ENCODE data around the gene FASN. TPM values are rescaled to one million over a fixed set of nuclear protein-coding genes. Genes with fewer than 3 reads are reported as not detected.

FASN gene
- total and polyA plus RNA-seq, 2 donors (not counting 3 experiments of a cell fraction or from before 2014, with no cell fraction given) = 101 to 360 TPM

DNA sequence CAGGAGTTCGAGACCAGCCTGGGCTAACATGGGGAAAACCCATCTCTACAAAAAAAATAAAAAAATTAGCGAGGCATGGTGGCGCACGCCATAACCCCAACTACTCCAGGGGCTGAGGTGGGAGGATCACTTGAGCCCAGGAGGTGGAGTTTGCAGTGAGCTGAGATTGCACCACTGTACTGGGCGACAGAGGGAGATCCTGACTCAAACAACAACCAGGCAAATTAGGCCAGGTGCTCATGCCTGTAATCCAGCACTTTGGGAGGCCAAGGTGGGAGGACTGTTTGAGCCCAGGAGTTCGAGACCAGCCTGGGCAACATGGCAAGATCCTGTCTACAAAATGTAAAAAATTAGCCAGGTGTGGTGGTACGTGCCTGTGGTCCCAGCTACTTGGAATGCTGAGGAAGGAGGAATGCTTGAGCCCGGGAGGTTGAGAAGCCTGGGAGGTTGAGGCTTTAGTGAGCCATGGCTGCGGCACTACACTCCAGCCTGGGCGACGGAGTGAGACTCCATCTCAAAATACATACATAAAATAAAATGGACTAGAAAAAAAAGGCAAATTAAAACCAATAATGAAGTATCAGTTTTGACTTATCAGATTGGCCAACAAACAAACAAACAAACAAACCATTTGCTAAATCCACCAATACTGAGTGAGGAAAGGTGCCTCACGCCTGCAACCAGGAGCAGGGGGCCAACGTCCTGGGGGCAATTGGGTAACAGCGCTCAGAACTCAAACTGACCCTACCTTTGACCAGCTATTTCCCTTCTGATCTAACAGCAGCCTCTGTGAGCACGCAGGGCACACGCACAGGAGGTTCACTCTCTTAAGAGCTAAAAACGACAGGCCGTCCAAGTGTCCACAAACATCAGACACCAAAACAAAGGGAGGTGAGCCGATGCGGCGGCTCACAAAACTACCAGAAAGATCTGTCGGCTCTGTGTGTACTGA, 19.4 kb upstream of the FASN start:
- Histone ChIP-seq H3K79me2 (ENCODE audit: control insufficient read depth, insufficient read depth, low read length) (no peaks in the 10 kb centered on the region), H2AFZ (ENCODE audit: low read depth, low read length) (no peak overlapping the region), H3K9me3 (replicated peaks; ENCODE audit: control insufficient read depth, insufficient read depth, low read length) (no peaks in the 10 kb centered on the region), H3K4me2 (ENCODE audit: insufficient read depth, low read length) (no peak overlapping the region), H3K36me3 (ENCODE audit: control insufficient read depth in 2 of 2, extremely low read depth in 1 of 2, insufficient read depth in 2 of 2, low read length in 2 of 2) (no peaks in the 10 kb centered on the region), H3K27me3 (ENCODE audit: control insufficient read depth in 2 of 2, insufficient read depth in 2 of 2, low read length in 2 of 2) (no peaks in the 10 kb centered on the region), H3K27ac (ENCODE audit: insufficient read depth, low read depth, low read length) (no peak overlapping the region), H3K4me1 (ENCODE audit: control insufficient read depth, extremely low read depth, insufficient read depth, low read length) (no peaks in the 10 kb centered on the region), H3K9me1 (replicated peaks; ENCODE audit: control insufficient read depth, extremely low read depth, insufficient read depth, low read length) (no peaks in the 10 kb centered on the region), H3K9ac (replicated peaks; ENCODE audit: extremely low read depth, insufficient read depth, low read length) (no peak overlapping the region), H4K20me1 (replicated peaks; ENCODE audit: control insufficient read depth, extremely low read depth, insufficient read depth, low read length) (no peaks in the 10 kb centered on the region), H3K4me3 (replicated peaks in 1 of 3; ENCODE audit: insufficient read depth in 1 of 3, low read depth in 1 of 3, low read length in 3 of 3) (no peak overlapping the region)
- CTCF ChIA-PET = no interaction called here
- dilution Hi-C loops (cut with MboI; ENCODE audit: extremely low pct_ligation_motif_present, low sequenced_read_pairs) (no loop called here), intact Hi-C loops (cut with micrococcal nuclease) (no loop called here)
- POLR2A ChIA-PET = no interaction called here
- no peak for TF ChIP-seq POLR2AphosphoS5 (IDR thresholded peaks at IDR 0.05; ENCODE audit: insufficient read depth, low read depth, low read length)
- no peak for FAIRE-seq
- no peak for DNase-seq (ENCODE audit: low read depth, low spot score)
- BruUV-seq (replicated peaks) = no TSS peak

GRCh38 chr17:82116246-82116645, 18.2 kb upstream of the FASN start:
- no peak for FAIRE-seq
- intact Hi-C loops (cut with micrococcal nuclease) = no loop called here
- H3K9ac ChIP-seq (replicated peaks; ENCODE audit: extremely low read depth, insufficient read depth, low read length) = no peak overlapping the region
- dilution Hi-C loops (cut with MboI; ENCODE audit: extremely low pct_ligation_motif_present, low sequenced_read_pairs) = no loop called here
- no peaks in the 10 kb centered on the region for H3K9me1 ChIP-seq (replicated peaks; ENCODE audit: control insufficient read depth, extremely low read depth, insufficient read depth, low read length)
- H3K27ac ChIP-seq (ENCODE audit: insufficient read depth, low read depth, low read length) = no peak overlapping the region
- no peak overlapping the region for H3K4me2 ChIP-seq (ENCODE audit: insufficient read depth, low read length)
- no peaks in the 10 kb centered on the region for H3K4me1 ChIP-seq (ENCODE audit: control insufficient read depth, extremely low read depth, insufficient read depth, low read length)
- POLR2A ChIA-PET = no interaction called here
- no peaks in the 10 kb centered on the region for H3K79me2 ChIP-seq (ENCODE audit: control insufficient read depth, insufficient read depth, low read length)
- no peaks in the 10 kb centered on the region for H3K27me3 ChIP-seq (ENCODE audit: control insufficient read depth in 2 of 2, insufficient read depth in 2 of 2, low read length in 2 of 2)
- CTCF ChIA-PET = interaction anchor here (0.7 kb wide), 1 partner anchor 33 kb away, joined by 3 read pairs; no protein-coding TSS in a partner anchor
- no peak overlapping the region for H2AFZ ChIP-seq (ENCODE audit: low read depth, low read length)
- H3K9me3 ChIP-seq (replicated peaks; ENCODE audit: control insufficient read depth, insufficient read depth, low read length) = no peaks in the 10 kb centered on the region
- H3K36me3 ChIP-seq (ENCODE audit: control insufficient read depth in 2 of 2, extremely low read depth in 1 of 2, insufficient read depth in 2 of 2, low read length in 2 of 2) = no peaks in the 10 kb centered on the region
- no peak for DNase-seq (ENCODE audit: low read depth, low spot score)
- BruUV-seq (replicated peaks) = no TSS peak
- no peak overlapping the region for H3K4me3 ChIP-seq (replicated peaks in 1 of 3; ENCODE audit: insufficient read depth in 1 of 3, low read depth in 1 of 3, low read length in 3 of 3)
- no peaks in the 10 kb centered on the region for H4K20me1 ChIP-seq (replicated peaks; ENCODE audit: control insufficient read depth, extremely low read depth, insufficient read depth, low read length)
- TF ChIP-seq GATA2 (IDR thresholded peaks at IDR 0.05; ENCODE audit: insufficient read depth, insufficient read length, low read depth, low read length) (no peak), POLR2A (IDR thresholded peaks at IDR 0.05; ENCODE audit: low read depth, low read length) (no peak), FOS (IDR thresholded peaks at IDR 0.05; ENCODE audit: borderline replicate concordance, insufficient read depth, low read length) (no peak), POLR2AphosphoS5 (IDR thresholded peaks at IDR 0.05; ENCODE audit: insufficient read depth, low read depth, low read length) (no peak), EZH2 (IDR thresholded peaks at IDR 0.05; ENCODE audit: borderline replicate concordance, low read depth, low read length, severe bottlenecking) (no peak), JUN (IDR thresholded peaks at IDR 0.05; ENCODE audit: borderline replicate concordance, insufficient read depth, insufficient read length, low read depth) (no peak), MYC (IDR thresholded peaks at IDR 0.05; ENCODE audit: low read depth, low read length) (no peak)
- TF ChIP-seq, protein P1, sequence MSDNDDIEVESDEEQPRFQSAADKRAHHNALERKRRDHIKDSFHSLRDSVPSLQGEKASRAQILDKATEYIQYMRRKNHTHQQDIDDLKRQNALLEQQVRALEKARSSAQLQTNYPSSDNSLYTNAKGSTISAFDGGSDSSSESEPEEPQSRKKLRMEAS (IDR thresholded peaks at IDR 0.05; ENCODE audit: insufficient read depth, insufficient read length) = no peak
- TF ChIP-seq, protein P2, sequence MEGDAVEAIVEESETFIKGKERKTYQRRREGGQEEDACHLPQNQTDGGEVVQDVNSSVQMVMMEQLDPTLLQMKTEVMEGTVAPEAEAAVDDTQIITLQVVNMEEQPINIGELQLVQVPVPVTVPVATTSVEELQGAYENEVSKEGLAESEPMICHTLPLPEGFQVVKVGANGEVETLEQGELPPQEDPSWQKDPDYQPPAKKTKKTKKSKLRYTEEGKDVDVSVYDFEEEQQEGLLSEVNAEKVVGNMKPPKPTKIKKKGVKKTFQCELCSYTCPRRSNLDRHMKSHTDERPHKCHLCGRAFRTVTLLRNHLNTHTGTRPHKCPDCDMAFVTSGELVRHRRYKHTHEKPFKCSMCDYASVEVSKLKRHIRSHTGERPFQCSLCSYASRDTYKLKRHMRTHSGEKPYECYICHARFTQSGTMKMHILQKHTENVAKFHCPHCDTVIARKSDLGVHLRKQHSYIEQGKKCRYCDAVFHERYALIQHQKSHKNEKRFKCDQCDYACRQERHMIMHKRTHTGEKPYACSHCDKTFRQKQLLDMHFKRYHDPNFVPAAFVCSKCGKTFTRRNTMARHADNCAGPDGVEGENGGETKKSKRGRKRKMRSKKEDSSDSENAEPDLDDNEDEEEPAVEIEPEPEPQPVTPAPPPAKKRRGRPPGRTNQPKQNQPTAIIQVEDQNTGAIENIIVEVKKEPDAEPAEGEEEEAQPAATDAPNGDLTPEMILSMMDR (IDR thresholded peaks at IDR 0.05; ENCODE audit: extremely low read depth in 1 of 2, insufficient read depth in 1 of 2, low read depth in 1 of 2, low read length in 2 of 2) = no peak
